LoVo (cell line): ENCODE measurements around the gene CARTPT.

Source experiments
- DNase-seq: peaks from one replicate; pipeline ENCODE4 v3.0.0-alpha.2; 2016; ENCODE audit warnings: low spot score

Gene CARTPT

DNA sequence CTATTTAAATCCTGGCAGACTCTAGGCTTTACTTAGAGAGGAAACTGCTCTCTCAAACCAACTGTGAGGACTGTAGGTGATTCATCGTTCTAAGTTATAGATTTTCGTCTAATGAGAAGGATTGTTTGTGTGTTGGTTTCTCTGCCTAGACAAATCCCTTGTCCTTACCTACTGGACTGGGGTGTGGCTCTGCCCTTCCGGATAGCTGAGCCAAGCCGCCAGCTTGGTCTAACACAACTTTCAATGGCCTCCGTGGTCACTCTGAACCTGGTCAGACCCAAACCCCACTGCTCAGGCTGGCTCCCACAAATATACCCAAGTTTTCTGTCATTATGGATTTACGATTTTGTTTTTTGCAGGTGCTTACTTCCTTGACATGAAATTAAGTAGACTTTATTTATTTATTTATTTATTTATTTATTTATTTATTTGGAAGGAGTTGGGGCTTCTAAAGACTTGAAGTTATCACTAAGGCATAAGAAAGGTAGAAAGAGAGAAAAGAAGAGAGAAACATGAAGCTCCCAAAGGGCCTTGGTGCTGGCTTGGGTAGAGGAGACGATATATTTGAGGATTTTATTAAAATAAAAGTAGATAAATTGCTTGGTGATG is 19.0 kb downstream of the CARTPT start:
- DNase-seq, result no peak

DNA sequence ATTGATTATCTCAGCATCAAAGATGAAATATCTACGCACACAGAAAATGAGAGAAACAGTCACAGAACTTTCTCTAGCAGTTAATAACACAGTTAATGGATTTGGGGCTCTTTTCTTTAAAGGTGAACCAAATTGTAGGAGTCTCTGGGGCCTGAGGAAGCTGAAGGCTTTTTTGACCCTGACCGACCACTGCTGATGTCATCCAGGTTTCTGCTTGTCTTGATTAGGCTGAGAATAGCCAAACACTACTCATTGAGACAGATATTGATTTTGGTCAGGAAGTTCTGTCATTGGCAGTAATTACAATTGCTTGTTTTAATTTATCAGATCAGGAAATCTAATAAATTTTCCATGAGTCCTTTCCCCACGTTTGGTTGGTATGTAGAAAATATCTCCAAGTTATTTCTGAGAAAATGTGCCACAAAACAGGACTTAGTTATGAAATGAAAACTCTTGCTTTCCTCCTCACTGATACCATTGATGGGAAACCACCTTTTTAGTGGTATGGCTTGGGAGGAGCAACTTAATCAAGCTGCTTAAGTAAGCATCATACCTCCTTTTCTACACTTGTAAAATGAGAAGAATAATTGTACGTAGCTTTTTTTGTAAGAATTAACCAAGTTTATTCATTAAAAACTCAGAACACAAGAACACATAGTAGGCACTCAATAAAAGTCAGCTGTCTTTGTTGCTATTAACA is 19.7 kb downstream of the CARTPT start:
- no peak for DNase-seq

DNA sequence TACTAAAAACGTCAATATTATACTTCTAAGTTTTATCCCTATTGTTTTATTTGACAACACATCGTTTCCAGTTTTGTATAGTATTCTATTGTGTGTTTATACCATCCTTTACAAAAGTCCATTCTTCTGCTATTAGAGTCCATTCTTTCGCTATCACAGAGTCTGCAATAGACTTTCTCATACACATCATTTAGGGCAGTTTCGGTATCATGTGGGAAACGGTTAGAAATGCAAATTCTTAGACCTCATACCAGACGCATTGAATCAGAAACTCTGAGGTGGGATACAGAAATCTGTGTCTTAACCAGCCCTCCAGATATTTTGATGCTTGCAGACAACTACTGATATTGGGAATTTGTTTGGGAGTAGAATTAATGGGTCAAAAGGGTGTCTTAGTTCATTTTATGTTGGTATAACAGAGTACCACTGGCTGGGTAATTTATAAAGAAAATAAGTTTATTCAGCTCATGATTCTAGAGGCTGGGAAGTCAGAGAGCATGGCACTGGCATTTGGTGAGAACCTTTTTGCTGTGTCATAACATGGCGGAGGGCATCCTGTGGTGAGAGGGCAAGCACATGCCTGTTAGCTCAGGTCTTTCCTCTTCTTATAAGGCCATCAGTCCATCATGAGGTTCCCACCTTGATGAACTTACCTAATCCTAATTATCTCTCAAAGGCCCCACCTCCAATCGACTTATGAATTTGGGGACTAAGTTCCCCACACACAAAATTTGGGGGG is 21.1 kb downstream of the CARTPT start:
- DNase-seq, result no peak

DNA sequence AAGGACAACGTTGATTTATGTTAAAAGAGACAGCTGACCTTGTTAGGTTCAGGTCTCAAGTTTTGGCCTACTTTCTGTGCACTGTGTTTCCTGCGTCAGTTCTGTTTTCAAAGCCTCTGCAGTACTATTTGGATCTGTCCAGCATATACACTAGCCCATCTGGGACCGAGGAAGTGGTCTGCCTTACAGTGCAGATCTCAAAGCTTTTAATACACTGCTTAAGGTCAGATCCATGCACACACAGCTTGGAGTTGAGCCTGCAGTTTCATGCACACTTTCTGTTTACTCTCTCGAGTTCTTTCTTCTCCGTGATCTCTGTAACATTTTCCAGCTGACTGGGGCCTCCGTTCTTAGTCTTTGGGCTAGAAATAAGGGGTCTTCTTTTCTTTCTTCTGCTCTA is 24.1 kb downstream of the CARTPT start:
- DNase-seq, result no peak

DNA sequence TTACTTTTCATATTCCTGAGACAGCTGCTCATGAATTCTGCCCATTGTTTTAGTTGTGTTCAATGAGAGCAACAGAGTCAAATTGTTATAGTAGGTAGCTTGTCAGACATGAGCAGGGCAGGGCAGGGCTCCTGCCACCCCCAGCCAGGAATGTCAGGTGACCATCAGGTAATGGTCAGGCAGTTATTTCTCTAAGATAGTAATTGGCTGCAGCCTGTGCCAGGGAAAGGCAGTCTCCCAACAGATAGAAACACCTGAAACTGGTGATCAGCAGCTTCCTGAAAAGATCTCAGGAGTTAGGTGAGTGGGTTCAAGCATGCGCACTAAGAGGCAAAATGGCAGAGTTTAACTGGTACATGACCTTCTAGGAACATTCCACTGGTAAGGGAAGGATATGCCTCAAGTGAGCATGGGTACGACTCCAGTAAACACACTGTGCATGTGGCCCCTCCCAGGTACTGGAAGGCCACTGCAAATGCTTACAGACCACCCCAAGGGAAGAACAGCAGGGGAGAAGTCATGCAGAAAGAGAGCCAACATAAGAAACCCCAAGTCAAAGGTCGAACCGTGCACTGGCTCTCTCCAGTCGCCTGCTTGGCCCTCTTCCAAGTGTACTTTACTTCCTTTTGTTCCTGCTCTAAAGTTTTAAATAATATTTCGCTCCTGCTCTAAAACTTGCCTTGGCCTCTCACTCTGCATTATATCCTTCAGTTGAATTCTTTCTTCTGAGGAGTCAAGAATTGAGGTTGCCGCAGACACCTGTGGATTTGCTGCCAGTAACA is 25.1 kb downstream of the CARTPT start:
- DNase-seq, result no peak

DNA sequence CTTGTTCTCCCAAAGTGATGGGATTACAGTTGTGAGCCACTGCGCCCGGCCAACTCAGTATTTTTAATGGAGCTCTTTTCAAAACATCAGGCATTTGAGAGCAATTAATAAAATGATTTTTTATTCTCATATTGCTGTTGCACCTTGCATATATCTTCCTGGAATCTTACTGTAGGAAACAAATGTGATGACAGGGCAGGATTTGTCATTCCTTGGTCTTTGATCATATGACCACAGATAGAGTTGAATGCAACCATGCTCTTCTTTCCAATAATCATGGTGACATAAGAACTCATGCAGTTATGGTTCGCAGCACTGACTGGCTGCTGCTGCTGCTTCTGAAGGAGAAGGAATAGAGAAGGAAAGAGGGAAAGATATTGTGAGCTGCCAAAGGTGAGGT is 28.1 kb downstream of the CARTPT start:
- no peak for DNase-seq

DNA sequence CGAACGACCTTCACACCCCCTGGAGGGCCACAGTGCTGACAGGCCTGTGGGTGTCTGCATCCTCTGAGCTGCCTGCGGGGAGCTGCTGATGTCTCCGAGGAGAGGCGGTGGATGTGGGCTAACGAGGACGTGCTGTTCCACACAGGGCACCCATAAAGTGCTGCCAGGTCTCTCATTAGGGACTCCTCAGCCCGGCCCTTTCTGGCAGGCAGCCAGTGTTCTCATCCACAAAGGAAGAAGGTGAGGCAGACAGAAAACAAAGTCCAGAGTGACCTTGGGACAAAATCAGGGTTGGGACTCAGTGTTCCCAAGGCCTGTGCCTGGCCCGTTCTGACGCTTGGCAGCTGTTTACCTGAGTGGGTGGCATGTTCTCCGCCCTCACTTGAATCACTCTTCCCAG is 29.3 kb downstream of the CARTPT start:
- peak; percentile 58 for DNase-seq

DNA sequence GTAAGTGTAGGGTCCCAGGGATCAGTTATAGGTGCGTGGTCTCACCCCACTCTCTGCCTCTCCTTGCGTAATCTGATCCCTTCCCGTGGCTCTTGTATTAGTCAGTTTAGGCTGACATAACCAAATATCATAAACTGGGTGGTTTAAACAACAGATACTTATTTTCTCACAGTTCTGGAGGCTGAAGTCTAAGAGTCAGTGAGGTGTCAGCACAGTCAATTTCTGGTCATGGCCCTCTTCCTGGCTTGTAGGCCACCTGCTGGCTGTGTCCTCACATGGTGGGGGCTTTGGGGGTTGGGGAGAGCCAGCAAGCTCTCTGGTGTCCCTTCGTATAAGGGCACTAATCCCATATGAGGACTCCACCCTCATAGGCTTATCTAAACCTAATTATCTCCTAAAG is 32.3 kb downstream of the CARTPT start:
- DNase-seq, result no peak

DNA sequence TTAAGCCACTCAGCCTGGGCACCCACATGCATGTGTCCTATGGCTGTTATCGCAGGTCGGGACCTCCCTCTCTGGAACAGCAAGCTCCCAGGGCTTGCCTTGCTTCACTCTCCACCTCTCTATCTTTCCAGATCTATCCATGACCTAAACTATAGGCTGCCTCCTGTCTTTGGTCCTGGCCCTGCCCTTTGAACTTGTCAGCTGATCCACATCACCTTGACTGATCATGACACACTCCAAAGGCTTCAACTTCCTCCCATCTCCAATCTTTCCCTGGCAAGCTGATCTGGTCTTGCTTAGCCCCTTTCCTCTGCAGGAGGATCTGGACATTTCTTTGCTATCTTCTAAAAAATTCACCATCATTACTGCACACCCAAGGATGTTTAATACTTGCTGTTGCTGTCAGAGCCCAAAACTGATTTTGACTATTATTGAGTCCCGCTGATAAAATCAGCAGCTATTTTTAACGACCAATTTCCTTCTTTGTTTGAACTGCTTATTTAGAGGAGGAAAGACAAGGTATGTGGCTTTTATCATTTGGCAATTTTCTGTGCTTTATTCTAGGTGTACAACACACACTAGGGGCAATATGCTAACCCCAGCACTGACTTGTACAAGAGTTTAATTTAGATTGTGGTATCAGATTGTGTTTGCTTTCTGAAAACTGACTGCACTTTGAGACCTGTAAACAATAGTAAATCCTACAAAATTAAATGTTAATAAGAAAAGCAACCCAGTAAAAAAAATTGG is 33.5 kb downstream of the CARTPT start:
- DNase-seq, result no peak

DNA sequence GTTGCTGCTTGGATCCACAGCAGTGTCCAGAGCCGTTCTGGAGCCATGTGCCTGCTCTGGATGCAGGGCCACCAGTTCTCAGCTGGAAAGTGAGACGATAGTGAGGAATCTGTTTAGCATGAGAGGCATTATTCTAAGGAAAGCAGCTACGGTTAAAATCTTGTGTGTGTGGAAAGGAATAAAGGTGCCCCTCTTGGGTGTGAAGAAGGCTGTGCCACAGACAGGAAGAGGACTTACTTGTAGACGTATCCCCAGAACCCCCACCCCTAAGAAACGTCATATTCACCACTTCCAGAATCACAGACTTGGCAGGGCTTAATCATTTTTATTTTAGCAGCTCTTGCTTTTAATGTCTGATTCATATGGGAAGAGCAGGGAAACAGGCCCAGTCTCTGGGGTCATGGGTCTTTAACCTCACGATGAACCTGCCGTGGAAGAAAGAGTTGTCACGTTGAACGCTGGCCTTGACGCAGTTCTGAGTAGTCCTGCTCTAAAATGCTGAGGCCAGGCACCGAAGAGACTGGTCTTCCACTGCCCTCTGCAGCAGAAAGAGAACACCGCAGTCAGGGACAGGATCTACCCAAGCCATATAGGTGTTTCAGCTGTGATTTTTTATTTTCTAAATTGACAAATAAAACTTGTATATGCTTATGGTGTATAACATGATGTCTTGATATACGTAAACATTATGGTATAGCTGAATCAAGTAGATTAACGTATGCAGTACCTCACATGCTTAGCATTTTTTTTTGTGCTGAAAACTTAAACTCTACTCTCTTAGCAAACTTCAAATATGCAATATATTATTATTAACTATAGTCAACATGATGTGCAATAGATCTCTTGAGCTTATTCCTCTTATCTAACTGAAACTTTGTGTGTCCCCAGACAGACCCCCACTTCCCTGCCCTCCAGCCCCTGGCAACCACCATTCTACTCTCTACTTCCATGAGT is 38.8 kb downstream of the CARTPT start:
- DNase-seq, result peak; percentile 60

DNA sequence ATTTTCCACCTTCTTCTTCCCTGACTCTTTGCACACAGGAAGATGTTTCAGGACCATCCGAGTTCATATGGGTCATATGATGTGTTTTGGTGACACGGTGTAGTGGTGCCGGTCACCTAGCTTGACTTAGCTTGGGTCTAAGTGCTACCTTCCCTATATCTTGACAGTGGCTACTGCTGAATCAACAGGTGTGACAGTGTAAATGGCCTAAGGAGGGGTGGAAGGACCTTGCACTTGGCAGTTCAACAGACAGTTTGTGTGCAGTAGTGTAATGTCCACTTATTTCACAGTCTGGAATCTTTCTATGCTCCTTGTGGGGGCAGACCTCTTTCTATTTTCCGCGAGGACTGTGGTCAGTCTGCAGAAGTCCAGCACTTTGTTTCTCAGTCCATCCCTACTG is 43.8 kb downstream of the CARTPT start:
- no peak for DNase-seq

DNA sequence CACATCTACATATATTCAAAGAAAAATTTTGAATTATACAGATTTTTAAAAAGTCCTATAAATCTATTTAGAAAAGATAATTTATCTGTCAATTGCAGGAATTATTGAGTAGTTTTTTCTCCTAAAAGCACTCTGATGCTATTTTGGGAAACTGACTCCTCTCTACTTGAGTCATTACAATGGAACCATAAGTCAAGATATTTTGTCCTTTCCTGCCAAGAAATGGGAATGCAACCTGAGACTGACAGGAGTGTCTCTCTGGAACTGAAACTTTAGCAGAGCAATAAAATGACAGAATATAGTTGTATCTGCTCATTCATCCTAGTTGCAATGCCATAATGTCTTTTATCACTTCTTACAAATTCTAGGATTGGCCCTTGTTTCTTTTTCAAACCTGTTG is 48.6 kb downstream of the CARTPT start:
- DNase-seq, result no peak

DNA sequence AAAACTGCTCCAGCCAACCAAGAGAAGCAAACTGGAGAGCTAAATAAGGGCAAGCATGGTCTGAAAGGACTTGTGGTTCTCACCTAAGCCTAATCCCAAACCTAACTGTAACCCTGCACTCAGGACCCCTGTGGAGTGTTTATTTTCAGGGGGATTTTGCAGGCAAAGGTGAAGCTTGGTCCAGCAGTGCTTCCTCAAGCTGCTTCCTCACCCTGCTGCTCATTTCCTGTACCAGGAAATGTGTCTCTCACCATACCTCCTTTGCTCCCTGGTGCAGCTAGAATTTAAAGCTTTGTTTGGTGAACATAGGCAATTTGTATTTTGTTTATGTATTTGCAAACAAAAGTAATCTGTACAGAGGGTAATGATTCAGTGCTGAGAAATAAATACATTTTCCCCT is 50.2 kb downstream of the CARTPT start:
- no peak for DNase-seq

DNA sequence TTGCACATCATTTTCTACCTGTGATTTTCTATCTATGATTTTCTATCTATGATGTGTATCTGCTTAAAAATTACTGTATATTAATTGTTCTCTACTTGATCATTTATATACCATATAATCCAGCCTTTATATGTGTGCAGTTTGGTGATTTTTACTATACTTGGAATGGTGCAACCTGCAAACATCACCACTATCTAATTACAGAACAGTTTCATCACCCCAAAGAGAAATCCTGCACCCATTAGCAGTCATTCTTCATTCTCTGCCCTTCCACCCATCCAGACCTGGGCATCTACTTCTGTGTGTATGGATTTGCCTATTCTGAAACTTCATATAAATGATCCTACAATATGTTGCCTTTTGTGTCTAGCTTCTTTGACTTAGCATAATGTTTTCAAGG is 51.3 kb downstream of the CARTPT start:
- DNase-seq, result no peak
